ENCODE measurements around the gene PRDX5. TPM values are rescaled to one million over a fixed set of nuclear protein-coding genes. Genes with fewer than 3 reads are reported as not detected.
"Not testable (repeated sequence)": the region's sequence is repeated elsewhere in the genome, so short reads cannot be mapped to it uniquely, and the experiment has no call there.

Gene PRDX5
- polyA plus RNA-seq, 3 donors from 2014 or later = 319 to 558 (median 418) TPM

DNA sequence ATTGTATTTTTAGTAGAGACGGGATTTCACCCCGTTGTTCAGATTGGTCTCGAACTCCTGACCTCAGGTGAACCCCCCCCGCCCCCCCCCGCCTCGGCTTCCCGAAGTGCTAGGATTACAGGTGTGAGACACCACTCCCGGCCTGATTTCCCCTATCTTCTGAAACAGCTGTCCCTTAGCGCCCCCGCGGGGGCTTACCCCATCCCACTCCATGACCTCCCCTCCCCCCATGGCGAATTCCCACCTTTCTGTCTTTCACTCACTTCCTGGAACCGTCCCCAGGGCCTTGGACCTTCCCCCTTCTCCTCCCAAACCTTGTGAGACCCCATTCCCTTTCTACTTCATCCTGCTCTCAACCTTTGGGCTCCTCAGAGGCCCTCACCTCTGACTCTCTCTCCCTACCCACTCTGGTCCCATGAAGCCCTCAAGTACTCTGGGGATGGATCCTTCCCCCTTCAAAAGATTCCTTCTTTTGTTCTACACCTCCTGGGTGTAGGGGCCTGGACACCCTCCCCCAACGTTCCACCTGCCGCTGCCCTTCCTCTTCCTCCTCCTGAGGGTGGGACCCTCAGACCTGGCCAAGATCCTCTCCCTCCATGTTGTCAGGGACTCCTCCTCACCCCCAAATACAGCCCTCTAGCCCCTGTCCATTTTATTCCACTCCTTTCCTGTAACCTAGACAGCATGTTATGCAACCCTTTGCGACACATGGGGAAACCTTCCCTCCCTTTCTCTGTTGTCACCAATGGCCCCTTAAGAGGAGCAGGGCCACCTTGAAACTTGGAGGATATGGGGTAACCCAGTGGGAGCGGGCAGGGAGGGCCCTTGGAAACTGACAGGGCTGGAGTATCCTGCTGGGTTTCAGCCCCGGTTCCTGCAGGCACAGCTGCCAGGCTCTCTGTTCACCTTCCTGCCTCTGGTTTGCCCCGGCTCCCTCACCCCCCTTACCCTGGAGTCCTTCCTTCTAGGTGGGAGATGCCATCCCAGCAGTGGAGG is 1.1 kb downstream of the PRDX5 start:
- H3K27me3 Mint-ChIP-seq (ENCODE audit: low read depth in 3 of 3) = peaks cover 9 to 19% (median 14%) of the 10 kb centered on the region in 3 donors
- peaks cover 0 to 12% (median 3%) of the 10 kb centered on the region in 3 donors for H3K36me3 Mint-ChIP-seq
- H3K4me3 Mint-ChIP-seq = peak overlapping the region; percentile 86 to 99 (median 93)
- DNase-seq = no peak
- H3K4me1 Mint-ChIP-seq = peaks cover 41 to 47% of the 10 kb centered on the region in 2 donors
- no peaks in the 10 kb centered on the region for H3K9me3 Mint-ChIP-seq
- peak overlapping the region; percentile 98 to 100 (median 100) for H3K27ac Mint-ChIP-seq

DNA sequence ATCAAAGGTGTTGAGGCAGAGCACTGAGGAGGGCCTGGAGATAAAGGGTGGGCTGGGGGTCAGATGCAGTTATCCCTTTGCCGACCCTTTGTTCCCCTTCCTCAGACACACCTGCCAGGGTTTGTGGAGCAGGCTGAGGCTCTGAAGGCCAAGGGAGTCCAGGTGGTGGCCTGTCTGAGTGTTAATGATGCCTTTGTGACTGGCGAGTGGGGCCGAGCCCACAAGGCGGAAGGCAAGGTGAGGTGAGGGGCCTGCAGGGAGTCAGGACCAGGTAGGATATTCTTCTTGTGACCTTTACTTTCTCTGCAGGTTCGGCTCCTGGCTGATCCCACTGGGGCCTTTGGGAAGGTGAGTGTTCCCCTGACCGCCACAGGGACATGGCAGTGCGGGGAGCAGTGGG is 2.6 kb downstream of the PRDX5 start:
- H3K4me1 Mint-ChIP-seq = peaks cover 41 to 47% of the 10 kb centered on the region in 2 donors
- peaks cover 9 to 19% (median 14%) of the 10 kb centered on the region in 3 donors for H3K27me3 Mint-ChIP-seq (ENCODE audit: low read depth in 3 of 3)
- H3K27ac Mint-ChIP-seq = peak overlapping the region in 4 of 6 donors; percentile 9 to 100 (median 78)
- peaks cover 0 to 8% (median 3%) of the 10 kb centered on the region in 3 donors for H3K36me3 Mint-ChIP-seq
- H3K4me3 Mint-ChIP-seq = peak overlapping the region in 3 of 5 donors; percentile 3 to 36 (median 19)
- no peak for DNase-seq
- H3K9me3 Mint-ChIP-seq = no peaks in the 10 kb centered on the region

DNA sequence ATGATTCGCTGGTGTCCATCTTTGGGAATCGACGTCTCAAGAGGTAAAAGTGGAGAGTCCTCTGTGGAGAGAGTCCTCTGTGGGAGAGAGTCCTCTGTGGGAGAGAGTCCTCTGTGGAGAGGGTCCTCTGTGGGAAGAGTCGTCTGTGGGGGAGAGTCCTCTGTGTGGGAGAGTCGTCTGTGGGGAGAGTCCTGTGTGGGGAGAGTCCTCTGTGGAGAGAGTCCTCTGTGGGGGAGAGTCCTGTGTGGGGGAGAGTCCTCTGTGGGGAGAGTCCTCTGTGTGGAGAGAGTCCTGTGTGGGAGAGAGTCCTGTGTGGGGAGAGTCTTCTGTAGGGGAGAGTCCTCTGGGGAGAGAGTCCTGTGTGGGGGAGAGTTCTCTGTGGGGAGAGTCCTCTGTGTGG is 3.1 kb downstream of the PRDX5 start:
- Mint-ChIP-seq H3K27ac (peak overlapping the region in 4 of 6 donors; percentile 6 to 98 (median 54)), H3K4me1 (peaks cover 41 to 47% of the 10 kb centered on the region in 2 donors), H3K36me3 (peaks cover 0 to 8% (median 3%) of the 10 kb centered on the region in 3 donors), H3K27me3 (ENCODE audit: low read depth in 3 of 3) (peaks cover 9 to 19% (median 14%) of the 10 kb centered on the region in 3 donors), H3K9me3 (no peaks in the 10 kb centered on the region), H3K4me3 (peak overlapping the region in 2 of 5 donors; percentile 12 to 36)
- DNase-seq = no peak

DNA sequence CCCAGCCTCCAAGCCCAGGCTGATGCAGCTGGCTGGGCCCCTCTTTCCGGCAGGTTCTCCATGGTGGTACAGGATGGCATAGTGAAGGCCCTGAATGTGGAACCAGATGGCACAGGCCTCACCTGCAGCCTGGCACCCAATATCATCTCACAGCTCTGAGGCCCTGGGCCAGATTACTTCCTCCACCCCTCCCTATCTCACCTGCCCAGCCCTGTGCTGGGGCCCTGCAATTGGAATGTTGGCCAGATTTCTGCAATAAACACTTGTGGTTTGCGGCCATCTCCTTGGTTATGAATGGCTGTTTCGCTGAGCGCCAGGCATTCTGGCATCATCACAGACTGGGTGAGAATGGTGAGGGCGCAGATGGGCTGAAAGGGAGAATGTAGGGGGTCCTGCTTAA is 3.6 kb downstream of the PRDX5 start:
- peaks cover 9 to 17% (median 14%) of the 10 kb centered on the region in 3 donors for H3K27me3 Mint-ChIP-seq (ENCODE audit: low read depth in 3 of 3)
- peak overlapping the region in 1 of 6 donors; percentile 9 for H3K27ac Mint-ChIP-seq
- no peak for DNase-seq
- H3K36me3 Mint-ChIP-seq = peaks cover 0 to 8% (median 3%) of the 10 kb centered on the region in 3 donors
- no peaks in the 10 kb centered on the region for H3K9me3 Mint-ChIP-seq
- H3K4me1 Mint-ChIP-seq = peaks cover 38 to 44% of the 10 kb centered on the region in 2 donors
- no peak overlapping the region for H3K4me3 Mint-ChIP-seq

GRCh38 chr11:64322925-64323260 is 5.0 kb downstream of the PRDX5 start:
- Mint-ChIP-seq H3K9me3 (no peaks in the 10 kb centered on the region), H3K27me3 (ENCODE audit: low read depth in 3 of 3) (peaks cover 2 to 8% (median 7%) of the 10 kb centered on the region in 3 donors), H3K36me3 (peaks cover 0 to 8% (median 3%) of the 10 kb centered on the region in 3 donors), H3K4me1 (peaks cover 27 to 30% of the 10 kb centered on the region in 2 donors), H3K27ac (no peak overlapping the region), H3K4me3 (no peak overlapping the region)
- DNase-seq = no peak

GRCh38 chr11:64323373-64323772 is 5.5 kb downstream of the PRDX5 start:
- Mint-ChIP-seq H3K9me3 (no peaks in the 10 kb centered on the region), H3K4me1 (peaks cover 24 to 25% of the 10 kb centered on the region in 2 donors), H3K27me3 (ENCODE audit: low read depth in 3 of 3) (peaks cover 0 to 4% (median 2%) of the 10 kb centered on the region in 3 donors), H3K4me3 (no peak overlapping the region), H3K27ac (peak overlapping the region in 1 of 6 donors; percentile 44), H3K36me3 (peaks cover 0 to 8% (median 3%) of the 10 kb centered on the region in 3 donors)
- DNase-seq = no peak

DNA sequence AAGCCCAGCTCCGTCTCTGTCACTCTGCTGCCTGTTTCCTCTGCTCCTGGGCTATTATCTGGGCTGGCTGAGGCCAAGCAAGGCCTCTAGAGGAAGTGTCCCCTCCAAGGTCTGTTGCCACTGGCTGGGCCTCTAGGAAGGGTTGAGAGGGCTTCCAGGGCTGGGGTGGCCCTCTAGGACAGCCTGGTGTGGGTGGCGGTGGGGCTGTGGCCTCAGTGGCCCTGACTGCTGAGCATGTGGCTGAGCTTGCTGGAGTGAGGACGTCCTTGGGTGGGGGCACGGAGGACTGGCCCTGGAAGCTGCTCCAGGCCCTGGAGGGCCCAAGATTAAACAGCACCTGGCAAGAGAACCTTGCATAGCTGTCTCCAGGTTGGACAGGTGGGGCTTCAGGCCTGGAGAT is 6.1 kb downstream of the PRDX5 start:
- peak overlapping the region in 3 of 6 donors; percentile 37 to 44 (median 43) for H3K27ac Mint-ChIP-seq

GRCh38 chr11:64324692-64325469 is 7.0 kb downstream of the PRDX5 start:
- Mint-ChIP-seq H3K36me3 (peaks cover 0 to 8% (median 3%) of the 10 kb centered on the region in 3 donors), H3K4me1 (peaks cover 15 to 20% of the 10 kb centered on the region in 2 donors), H3K27ac (peak overlapping the region in 1 of 6 donors; percentile 40), H3K9me3 (no peaks in the 10 kb centered on the region), H3K4me3 (no peak overlapping the region), H3K27me3 (ENCODE audit: low read depth in 3 of 3) (no peaks in the 10 kb centered on the region)
- DNase-seq = no peak

More for the DNA sequence above, 6.1 kb downstream of the PRDX5 start:
- DNase-seq; H3K27me3 Mint-ChIP-seq (ENCODE audit: low read depth in 3 of 3); H3K9me3 Mint-ChIP-seq; H3K36me3 Mint-ChIP-seq; H3K4me3 Mint-ChIP-seq: not testable (repeated sequence)
- peaks cover 19 to 21% of the 10 kb centered on the region in 2 donors for H3K4me1 Mint-ChIP-seq

DNA sequence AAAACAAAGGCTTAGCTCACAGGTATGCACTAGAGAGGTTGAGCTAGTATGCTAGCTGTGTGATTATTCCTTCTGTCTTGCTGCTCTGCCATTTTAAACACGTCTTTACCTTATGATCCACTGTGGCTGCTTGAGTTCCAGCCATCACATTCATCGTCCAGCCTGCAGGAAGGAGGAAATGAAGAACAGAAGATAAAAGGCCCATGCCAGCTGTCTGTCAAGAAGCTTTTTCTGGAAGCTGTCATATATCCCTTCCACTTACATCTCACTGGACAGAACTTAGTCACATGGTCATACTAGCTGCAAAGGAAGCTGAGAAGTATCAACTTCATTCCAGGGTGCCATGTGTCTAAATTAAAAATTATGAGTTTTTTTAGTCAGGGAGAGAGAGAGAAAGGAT is 9.5 kb downstream of the PRDX5 start:
- no peaks in the 10 kb centered on the region for H3K36me3 Mint-ChIP-seq
- H3K27me3 Mint-ChIP-seq (ENCODE audit: low read depth in 3 of 3) = peaks cover 2 to 10% (median 3%) of the 10 kb centered on the region in 3 donors
- no peak overlapping the region for H3K4me3 Mint-ChIP-seq
- DNase-seq = no peak
- no peaks in the 10 kb centered on the region for H3K9me3 Mint-ChIP-seq
- H3K4me1 Mint-ChIP-seq = peaks cover 22 to 26% of the 10 kb centered on the region in 2 donors
- no peak overlapping the region for H3K27ac Mint-ChIP-seq

GRCh38 chr11:64327993-64328392 is 10.1 kb downstream of the PRDX5 start:
- Mint-ChIP-seq H3K4me1 (peaks cover 22 to 26% of the 10 kb centered on the region in 2 donors), H3K4me3 (no peak overlapping the region), H3K36me3 (no peaks in the 10 kb centered on the region), H3K9me3 (no peaks in the 10 kb centered on the region), H3K27ac (no peak overlapping the region), H3K27me3 (ENCODE audit: low read depth in 3 of 3) (peaks cover 2 to 10% (median 3%) of the 10 kb centered on the region in 3 donors)
- DNase-seq = no peak

DNA sequence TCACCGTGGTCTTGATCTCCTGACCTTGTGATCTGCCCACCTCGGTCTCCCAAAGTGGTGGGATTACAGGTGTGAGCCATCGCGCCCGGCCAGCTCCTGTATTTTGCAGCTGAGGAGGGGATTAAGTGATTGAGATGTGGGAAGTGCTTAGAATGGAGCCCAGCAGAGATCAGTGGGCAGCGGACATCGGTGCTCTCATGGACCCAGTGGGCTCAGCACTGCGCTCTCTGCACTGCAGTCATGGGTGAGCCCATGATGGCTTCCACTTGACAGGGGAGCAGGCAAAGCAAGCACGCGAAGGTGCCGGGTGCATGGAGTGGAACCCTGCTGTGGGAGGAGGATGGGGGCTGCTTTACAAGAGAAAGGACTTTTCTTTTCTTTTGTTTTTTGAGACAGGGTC is 13.0 kb downstream of the PRDX5 start:
- Mint-ChIP-seq H3K4me1 (peaks cover 22 to 31% of the 10 kb centered on the region in 2 donors), H3K4me3 (peak overlapping the region; percentile 20 to 79 (median 63)), H3K36me3 (peaks cover 0 to 4% (median 0%) of the 10 kb centered on the region in 3 donors), H3K27ac (peak overlapping the region; percentile 71 to 87 (median 82)), H3K27me3 (ENCODE audit: low read depth in 3 of 3) (peaks cover 2 to 10% (median 3%) of the 10 kb centered on the region in 3 donors), H3K9me3 (no peaks in the 10 kb centered on the region)
- no peak for DNase-seq

GRCh38 chr11:64331569-64332371 is 13.8 kb downstream of the PRDX5 start:
- peak; percentile 85 to 86 (median 85) for DNase-seq
- Mint-ChIP-seq H3K4me3 (peak overlapping the region; percentile 63 to 79 (median 70)), H3K36me3 (peaks cover 0 to 4% (median 0%) of the 10 kb centered on the region in 3 donors), H3K27me3 (ENCODE audit: low read depth in 3 of 3) (peaks cover 2 to 12% (median 3%) of the 10 kb centered on the region in 3 donors), H3K4me1 (peaks cover 22 to 31% of the 10 kb centered on the region in 2 donors), H3K27ac (peak overlapping the region; percentile 71 to 87 (median 82)), H3K9me3 (no peaks in the 10 kb centered on the region)

GRCh38 chr11:64333556-64333955 is 15.6 kb downstream of the PRDX5 start:
- peak overlapping the region in 2 of 6 donors; percentile 17 to 49 for H3K27ac Mint-ChIP-seq
- no peak overlapping the region for H3K4me3 Mint-ChIP-seq
- H3K4me1 Mint-ChIP-seq = peaks cover 32 to 41% of the 10 kb centered on the region in 2 donors
- peaks cover 0 to 14% (median 4%) of the 10 kb centered on the region in 3 donors for H3K36me3 Mint-ChIP-seq
- no peaks in the 10 kb centered on the region for H3K9me3 Mint-ChIP-seq
- no peak for DNase-seq
- H3K27me3 Mint-ChIP-seq (ENCODE audit: low read depth in 3 of 3) = peaks cover 2 to 12% (median 3%) of the 10 kb centered on the region in 3 donors
